NOMO-1 (cell line): ENCODE results near the gene N4BP2L1.
A peak's percentile ranks its signal among the peaks of the same experiment; 100 is the strongest.

Source experiments
- DNase-seq, 2 experiments: peaks; one replicate each; lab custom pipeline; 2025; ENCODE audit not compliant: unreplicated experiment in 2 of 2; lab: John Stamatoyannopoulos, UW

N4BP2L1 gene

GRCh38 chr13:32427852-32428580 is at the start of gene N4BP2L1:
Gene N4BP2L1 (minus strand): TSS chr13:32428130. CDS start chr13:32428082, 48 bp downstream.
- peak; percentile 62 to 83 for DNase-seq

- no peak for DNase-seq
These were observed 49.0 kb upstream of the N4BP2L1 start for GRCh38 chr13:32476892-32477291.

DNA sequence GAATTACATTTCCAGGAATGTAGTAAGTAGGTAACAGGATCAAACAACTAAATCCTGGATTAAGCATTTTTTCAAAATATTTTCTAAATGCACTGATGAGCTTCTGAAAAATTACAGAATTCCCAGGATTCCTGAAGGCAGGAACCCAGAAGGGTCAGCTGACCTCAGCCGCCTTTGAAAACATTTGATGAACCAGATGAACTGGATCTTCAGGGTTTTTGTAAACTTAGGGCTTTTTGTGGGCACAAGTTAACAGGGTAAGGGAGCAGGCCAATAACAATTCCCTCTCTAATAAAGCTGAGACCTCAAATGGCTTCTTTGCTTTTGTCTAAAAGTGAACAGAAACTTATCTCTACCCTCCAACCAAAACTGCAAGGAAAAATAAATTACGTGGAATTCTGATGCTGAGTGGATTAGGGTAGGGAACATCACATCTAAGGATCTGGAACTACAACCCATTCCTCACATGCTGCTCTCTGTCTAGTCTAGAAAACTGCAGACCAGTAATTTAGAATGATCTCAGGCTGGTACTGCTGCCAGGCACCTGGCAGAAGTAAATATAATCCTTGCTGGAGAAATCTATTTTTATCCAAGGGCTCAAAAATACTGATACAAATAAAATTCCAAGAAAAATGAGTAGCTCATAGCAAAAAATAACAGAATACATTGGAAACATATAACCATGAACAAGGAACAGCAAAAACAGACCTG is 48.2 kb upstream of the N4BP2L1 start:
- no peak for DNase-seq

DNA sequence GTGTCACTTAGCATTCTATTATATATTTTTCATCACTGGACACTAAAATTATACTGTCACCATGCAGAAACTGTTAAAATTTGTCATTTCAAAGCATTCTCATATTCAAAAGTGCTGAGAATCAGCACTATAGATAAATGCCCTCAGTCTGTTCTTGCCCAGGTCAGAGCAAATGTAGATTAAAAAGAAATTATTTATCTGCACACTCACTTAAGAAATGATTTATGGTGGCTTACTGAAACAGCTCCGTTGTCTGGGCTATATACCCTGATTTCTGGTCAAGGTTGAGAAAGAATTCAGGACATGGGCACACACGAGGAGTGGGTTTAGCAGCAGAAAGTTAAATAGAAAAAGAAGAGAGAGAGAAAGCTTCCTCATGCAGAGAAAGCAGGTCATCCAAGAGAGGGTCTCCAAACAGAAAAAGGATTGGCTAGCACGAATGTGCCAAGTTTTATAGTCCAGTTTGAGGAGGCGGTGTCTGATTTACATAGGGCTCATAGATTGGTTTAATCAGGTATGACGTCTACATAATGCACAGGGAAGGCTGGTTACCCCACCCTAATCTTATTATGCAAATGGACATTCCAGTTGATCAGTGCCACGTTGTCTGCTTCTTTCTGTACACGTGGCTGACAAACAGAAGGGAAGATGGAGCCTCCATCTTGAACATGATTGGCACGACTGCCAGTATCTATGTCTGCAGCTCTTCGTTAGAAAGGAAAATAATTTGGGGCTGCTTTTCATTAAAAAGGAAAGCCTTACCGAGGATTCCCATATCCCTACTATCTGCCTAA is 47.3 kb upstream of the N4BP2L1 start:
- DNase-seq = no peak

GRCh38 chr13:32473650-32474049 is 45.7 kb upstream of the N4BP2L1 start:
- no peak for DNase-seq

DNA sequence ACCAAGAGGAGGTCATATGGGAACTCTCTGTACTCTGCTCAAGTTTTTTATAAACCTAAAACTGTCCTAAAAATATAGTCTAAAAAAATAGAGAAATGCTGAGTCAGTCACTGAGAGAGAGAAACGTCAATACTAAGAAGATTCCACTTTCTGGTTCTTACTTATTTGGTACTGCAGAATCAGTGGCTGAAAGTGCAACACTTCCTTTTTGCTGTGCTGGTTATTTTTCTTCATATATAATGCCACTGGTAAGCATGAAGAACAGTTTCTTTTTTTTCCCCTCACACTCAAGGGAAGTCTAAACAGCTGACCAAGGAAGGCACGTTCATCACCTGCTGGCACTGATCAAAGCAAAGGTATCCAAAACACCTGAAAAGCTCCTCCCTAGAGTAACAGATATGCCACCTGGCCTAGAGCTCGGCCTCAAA is 44.3 kb upstream of the N4BP2L1 start:
- DNase-seq = peak in 1 of 2 experiments; percentile 35

DNA sequence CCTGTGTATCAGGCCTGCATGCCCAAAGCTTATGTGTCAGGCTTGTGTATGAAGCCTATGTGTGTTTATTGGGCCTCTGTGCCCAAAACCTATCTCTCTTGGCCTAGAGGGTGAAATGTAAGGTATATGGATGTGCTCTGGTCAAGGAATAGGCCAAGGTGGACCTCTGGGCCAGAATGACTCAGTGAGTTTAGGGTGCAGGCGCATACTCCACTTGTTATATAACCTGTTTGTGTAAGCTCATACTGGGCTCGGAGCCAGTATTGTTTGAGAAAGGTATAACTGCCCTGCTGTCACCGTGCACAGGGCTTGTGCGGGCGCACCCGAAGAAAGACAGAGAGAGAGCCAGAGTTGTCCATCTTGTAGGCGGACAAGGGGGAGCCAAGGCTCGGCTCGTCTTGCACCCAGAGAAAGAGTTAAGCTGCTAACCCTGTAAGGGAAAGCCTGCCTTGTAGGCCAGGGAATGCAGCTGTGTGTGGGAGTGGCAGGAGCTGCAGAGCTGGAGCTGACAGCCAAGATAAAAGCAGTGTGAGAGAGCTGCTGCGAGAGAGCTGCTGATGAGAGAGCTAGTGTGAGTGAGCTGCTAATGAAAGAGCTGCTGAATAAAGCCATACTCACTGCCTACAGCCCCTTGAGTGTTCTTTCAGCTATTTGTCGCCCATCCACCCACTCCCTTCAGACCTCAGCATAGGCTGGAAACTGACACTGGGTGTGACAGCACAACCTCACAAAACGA is 43.4 kb upstream of the N4BP2L1 start:
- no peak for DNase-seq

DNA sequence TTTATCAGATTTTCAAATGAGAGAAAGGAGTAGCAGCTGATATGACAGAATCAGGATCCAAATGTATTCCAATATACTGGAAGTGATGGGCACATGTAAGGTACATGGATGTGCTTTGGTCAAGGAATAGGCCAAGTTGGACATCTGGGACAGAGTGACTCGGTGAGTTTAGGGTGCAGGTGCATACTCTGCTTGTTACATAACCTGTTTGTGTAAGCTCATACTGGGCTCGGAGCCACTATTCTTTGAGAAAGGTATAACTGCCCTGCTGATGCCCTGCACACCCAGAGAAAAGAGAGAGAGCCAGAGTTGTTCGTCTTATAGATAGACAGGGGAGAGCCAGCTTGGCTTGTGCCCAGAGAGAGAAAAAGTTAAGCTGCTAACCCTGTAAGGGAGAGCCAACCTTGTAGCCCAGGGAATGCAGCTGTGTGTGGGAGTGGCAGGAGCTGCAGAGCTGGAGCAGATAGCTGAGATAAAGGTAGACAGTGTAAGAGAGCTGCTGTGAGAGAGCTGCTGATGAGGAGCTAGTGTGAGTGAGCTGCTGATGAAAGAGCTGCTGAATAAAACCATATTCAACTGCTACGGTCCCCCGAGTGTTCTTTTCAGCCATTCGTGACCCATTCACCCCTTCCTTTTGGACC is 40.7 kb upstream of the N4BP2L1 start:
- DNase-seq = no peak

GRCh38 chr13:32456591-32456990 is 28.7 kb upstream of the N4BP2L1 start:
- DNase-seq = no peak

GRCh38 chr13:32455594-32455903 is 27.6 kb upstream of the N4BP2L1 start:
- no peak for DNase-seq

- no peak for DNase-seq
These were observed 27.1 kb upstream of the N4BP2L1 start for GRCh38 chr13:32454886-32455593.

DNA sequence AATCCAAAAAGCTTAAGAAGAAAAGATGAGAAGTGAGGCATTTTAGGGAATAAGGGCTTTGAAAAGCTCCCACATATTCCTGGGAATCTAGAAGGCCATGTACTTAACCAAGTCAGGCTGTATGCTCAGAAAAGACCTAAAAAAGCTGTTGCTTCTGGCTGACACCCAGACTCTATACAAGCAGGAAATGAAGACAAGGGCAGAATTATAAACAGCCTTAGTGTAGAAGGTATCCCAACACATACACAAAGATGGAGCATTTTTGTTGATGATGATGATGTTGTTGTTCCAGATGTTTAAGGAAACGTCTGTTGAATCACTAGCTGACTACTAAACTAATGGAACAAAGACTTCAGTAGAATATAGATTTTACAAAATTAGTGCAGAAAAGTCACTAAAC is 26.1 kb upstream of the N4BP2L1 start:
- no peak for DNase-seq

DNA sequence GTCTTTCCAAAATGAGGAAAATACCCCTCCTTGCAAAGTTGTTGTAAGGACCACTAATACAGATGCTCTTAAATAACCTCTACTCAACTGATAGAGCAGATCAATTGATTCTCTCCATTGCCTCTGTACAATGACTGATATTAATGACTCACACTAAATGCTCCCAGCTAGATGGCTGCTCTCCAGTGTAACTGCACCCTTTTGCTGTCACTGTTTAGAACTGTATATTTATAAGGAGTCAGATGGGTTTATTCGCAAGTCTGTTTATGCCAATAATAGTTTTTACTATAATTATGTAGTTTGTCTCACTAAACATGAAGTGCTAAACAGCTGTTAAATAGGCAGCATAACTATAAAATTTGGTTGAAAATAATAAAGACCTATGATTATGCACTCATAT is 21.0 kb upstream of the N4BP2L1 start:
- no peak for DNase-seq

GRCh38 chr13:32447894-32448623 is 20.1 kb upstream of the N4BP2L1 start:
- DNase-seq = no peak

DNA sequence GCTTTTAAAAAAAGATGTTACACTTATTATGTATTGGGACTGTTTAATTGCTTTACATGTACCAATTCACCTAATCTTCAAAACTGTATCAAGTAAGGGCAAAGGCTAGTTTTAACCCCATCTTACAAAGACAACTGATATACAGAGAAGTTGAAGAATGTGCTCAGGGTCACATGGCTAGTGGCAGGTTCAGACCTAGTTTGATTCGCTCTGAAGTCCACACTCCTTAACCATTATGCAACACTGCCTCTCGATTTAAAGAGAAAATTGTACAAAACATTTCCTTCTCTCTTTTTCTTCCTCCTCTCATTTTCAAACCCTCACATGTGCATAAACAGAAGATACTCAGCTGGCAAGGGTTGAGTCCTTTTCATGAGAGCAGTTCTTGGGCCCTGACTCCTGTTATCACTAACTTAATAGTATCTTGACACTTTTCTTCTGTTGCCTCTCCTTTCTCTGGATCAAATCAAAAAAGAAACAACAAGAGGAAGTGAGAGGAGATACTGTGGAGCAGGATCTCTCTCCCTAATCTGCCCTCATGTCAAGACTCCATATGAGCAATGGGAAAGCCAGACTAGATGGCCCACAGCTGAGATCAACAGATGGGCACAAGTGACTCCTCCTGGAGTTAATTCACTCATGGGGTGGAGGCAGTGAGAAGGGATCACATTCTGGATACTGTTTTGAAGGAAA is 19.0 kb upstream of the N4BP2L1 start:
- peak; percentile 63 to 78 for DNase-seq

DNA sequence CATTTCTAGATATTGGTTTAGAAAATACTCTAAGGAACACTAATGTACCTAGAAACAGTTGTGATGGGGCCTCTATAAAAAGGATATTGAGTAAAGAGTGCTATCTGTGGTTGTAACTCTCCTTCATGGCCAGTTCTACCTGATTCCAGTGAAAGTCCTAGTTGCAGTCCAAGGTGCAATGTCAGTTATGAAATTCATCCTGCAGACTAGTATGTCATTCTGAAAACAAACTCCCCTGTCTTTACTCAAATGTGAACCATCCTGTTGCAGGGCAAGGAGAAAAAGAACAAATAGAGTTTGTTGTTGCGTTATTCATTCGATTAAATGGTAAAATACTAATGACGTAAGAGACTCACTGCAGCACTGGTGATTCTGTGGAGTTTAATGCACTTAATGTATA is 18.3 kb upstream of the N4BP2L1 start:
- no peak for DNase-seq

DNA sequence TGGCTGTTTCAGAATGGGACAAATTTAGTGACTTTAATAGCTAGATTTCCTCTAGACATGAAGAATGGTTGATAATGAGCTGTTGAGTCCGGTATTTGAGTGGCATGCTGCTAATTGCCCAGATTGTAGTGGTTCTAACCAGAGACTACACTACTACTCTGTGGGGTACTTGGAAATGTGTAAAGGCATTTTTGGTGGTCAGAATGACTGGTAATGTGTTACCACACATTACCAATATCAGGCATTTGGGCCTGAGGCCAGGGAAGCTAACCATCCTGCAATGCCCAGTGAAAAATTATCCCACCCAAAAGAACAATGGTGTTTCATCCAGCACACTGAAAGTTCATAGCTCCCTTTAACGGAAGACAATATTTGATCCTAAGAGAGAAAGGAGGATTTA is 17.5 kb upstream of the N4BP2L1 start:
- DNase-seq = no peak

DNA sequence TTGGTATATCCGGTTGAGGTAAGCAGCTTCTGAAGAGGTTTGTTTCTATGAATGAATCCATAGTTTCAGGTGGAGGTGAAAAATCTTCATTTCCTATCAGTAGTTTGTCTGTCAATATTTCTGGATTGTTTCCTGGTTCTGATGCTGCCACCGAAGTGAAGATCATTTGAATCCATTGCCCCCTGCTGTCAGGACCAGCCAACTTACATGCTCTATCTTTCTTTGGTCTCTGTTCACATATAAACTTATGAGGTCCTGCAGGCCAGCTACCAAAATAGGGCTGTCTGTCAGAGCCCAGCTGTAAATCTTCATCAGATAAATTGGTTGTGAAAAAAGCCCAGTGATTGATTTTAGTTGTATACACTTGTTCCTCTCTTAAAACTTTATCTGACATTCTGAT is 15.2 kb upstream of the N4BP2L1 start:
- DNase-seq = peak; percentile 18 to 73

GRCh38 chr13:32438871-32439270 is 10.9 kb upstream of the N4BP2L1 start:
- DNase-seq = no peak
